ENCODE measurements around the gene ASIC1. TPM values are rescaled to one million over a fixed set of nuclear protein-coding genes. Genes with fewer than 3 reads are reported as not detected.

The ASIC1 gene
- total and polyA plus RNA-seq, 7 donors, result 1.3 to 6.9 (median 4.2) TPM; not detected in 1

DNA sequence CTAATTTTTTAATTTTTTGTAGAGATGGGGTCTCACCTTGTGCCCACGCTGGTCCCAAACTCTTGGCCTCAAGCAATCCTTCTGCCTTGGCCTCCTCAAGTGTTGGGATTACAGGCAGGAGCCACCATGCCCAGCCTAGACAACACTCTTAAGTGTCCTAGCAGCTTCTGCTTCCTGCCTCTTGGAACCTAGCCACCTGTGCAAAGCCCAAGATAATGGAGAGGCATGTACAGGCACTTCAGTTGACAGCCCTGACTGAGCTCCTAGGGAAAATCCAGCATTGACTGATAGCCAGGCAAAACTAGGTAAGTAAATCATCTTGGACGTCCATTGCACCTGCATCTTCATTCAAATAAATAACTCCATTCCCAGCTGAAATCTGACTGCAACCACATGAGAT, 70.2 kb downstream of the ASIC1 start:
- no peak for DNase-seq
- peaks cover 15 to 100% (median 30%) of the 10 kb centered on the region in 4 donors for H3K36me3 ChIP-seq
- TF ChIP-seq POLR2A (IDR thresholded peaks at IDR 0.05) (no peak), EP300 (IDR thresholded peaks at IDR 0.05) (no peak), POLR2AphosphoS5 (IDR thresholded peaks at IDR 0.05) (no peak)
- TF ChIP-seq, protein P1, sequence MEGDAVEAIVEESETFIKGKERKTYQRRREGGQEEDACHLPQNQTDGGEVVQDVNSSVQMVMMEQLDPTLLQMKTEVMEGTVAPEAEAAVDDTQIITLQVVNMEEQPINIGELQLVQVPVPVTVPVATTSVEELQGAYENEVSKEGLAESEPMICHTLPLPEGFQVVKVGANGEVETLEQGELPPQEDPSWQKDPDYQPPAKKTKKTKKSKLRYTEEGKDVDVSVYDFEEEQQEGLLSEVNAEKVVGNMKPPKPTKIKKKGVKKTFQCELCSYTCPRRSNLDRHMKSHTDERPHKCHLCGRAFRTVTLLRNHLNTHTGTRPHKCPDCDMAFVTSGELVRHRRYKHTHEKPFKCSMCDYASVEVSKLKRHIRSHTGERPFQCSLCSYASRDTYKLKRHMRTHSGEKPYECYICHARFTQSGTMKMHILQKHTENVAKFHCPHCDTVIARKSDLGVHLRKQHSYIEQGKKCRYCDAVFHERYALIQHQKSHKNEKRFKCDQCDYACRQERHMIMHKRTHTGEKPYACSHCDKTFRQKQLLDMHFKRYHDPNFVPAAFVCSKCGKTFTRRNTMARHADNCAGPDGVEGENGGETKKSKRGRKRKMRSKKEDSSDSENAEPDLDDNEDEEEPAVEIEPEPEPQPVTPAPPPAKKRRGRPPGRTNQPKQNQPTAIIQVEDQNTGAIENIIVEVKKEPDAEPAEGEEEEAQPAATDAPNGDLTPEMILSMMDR (IDR thresholded peaks at IDR 0.05), result no peak
- no peak overlapping the region for H3K4me3 ChIP-seq
- intact Hi-C loops (cut with DNase I), result no loop called here
- no peaks in the 10 kb centered on the region for H3K9me3 ChIP-seq
- no peaks in the 10 kb centered on the region for H3K27me3 ChIP-seq
- H3K4me1 ChIP-seq, result no peaks in the 10 kb centered on the region
- H3K27ac ChIP-seq, result no peak overlapping the region
- 77 to 88% methylated on average over 2 of the region's 2 CpGs for WGBS, 2 donors

DNA sequence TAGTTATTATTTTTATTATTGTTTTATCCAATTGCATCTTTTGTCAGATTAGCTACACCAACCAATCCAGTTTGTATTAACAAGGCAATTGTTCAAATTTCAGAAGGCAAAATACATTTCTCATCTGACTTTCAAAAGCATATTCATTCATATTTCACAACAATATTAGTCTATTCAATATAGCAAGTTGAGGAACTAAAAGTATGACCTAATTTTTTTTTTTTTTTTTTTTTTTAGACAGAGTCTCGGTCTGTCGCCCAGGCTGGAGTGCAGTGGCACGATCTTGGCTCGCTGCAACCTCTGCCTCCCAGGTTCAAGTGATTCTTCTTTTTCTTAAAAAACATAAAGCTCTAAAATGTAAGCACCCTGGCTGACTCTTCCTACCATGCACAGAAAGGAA, 71.9 kb downstream of the ASIC1 start:
- no peak for DNase-seq
- H3K27me3 ChIP-seq, result no peaks in the 10 kb centered on the region
- no peaks in the 10 kb centered on the region for H3K4me1 ChIP-seq
- intact Hi-C loops (cut with DNase I), result no loop called here
- TF ChIP-seq EP300 (IDR thresholded peaks at IDR 0.05), result no peak
- no peak for TF ChIP-seq POLR2AphosphoS5 (IDR thresholded peaks at IDR 0.05)
- TF ChIP-seq, protein P1 (IDR thresholded peaks at IDR 0.05), result no peak
- no peak for TF ChIP-seq POLR2A (IDR thresholded peaks at IDR 0.05)
- 75 to 96% methylated on average over 4 of the region's 4 CpGs for WGBS, 2 donors
- peaks cover 25 to 100% (median 29%) of the 10 kb centered on the region in 4 donors for H3K36me3 ChIP-seq
- H3K4me3 ChIP-seq, result no peak overlapping the region
- no peak overlapping the region for H3K27ac ChIP-seq
- no peaks in the 10 kb centered on the region for H3K9me3 ChIP-seq

DNA sequence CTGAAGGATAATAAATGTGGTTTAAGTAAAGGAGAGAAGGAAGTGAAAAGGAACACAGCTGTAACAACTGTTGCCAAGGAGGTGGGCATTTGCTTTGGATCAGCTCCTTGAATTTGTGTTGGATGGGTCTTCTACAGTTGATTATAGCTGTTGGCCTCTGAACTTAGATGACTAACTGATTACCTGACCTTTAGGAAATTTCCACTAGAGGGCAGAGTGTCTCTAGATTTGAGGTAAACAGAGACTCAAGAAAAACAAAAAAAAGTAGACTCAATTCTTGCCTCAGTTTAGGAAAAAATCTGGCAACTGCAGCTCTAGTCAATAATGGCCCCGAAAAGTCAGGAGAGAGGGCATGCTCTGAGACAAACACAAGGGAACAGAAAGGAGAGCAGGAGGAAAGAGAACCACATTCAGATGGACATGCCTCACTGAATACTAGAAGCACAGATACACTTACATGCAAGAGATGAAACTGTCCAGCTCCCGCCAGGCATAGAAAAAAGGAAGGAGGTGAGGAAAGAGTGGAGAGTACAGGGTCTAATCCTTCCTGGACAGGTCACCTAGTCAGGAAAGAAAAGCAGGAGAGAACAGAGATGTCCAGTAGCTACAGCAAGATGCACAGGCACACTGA, 75.2 kb downstream of the ASIC1 start:
- no peak overlapping the region for H3K27ac ChIP-seq
- TF ChIP-seq POLR2AphosphoS5 (IDR thresholded peaks at IDR 0.05), result no peak
- TF ChIP-seq, protein P1 (IDR thresholded peaks at IDR 0.05), result peak in 3 of 4 experiments; percentile 16 to 65 (median 55)
- TF ChIP-seq EP300 (IDR thresholded peaks at IDR 0.05), result no peak
- no peak for TF ChIP-seq POLR2A (IDR thresholded peaks at IDR 0.05)
- DNase-seq, result no peak
- WGBS, 2 donors, result 69 to 82% methylated on average over 2 of the region's 2 CpGs
- H3K36me3 ChIP-seq, result peaks cover 16 to 95% (median 25%) of the 10 kb centered on the region in 4 donors
- H3K4me1 ChIP-seq, result peaks cover 0 to 12% (median 3%) of the 10 kb centered on the region in 4 donors
- H3K27me3 ChIP-seq, result no peaks in the 10 kb centered on the region
- intact Hi-C loops (cut with DNase I), result no loop called here
- no peaks in the 10 kb centered on the region for H3K9me3 ChIP-seq
- H3K4me3 ChIP-seq, result no peak overlapping the region

Other genes starting within 250 kb of the ASIC1 start
- 10 to 100 TPM in 3 of 4 donors, 1 to 10 TPM in 1; 10.0 to 23.3 (median 12.6) TPM for gene NCKAP5L, start 229.2 kb upstream of the ASIC1 start, total RNA-seq
- 1 to 10 TPM in 2 of 3 donors, under 1 TPM in 1; 0.92 to 5.8 (median 2.4) TPM for gene NCKAP5L, start 229.2 kb upstream of the ASIC1 start, polyA plus RNA-seq
- 1 to 10 TPM; 2.7 to 5.4 (median 3.9) TPM for gene BCDIN3D, start 214.5 kb upstream of the ASIC1 start, total RNA-seq
- 1 to 10 TPM; 1.8 to 3.7 (median 2.1) TPM for gene BCDIN3D, start 214.5 kb upstream of the ASIC1 start, polyA plus RNA-seq
- 10 to 100 TPM in 1 of 4 donors, 1 to 10 TPM in 3; 5.8 to 12.8 (median 7.5) TPM for gene FAIM2, start 153.7 kb upstream of the ASIC1 start, total RNA-seq
- 1 to 10 TPM in 2 of 3 donors, not detected in 1; 1.2 to 5.6 TPM for gene FAIM2, start 153.7 kb upstream of the ASIC1 start, polyA plus RNA-seq
- gene AQP2, start 106.9 kb upstream of the ASIC1 start, total RNA-seq, result not detected
- gene AQP2, start 106.9 kb upstream of the ASIC1 start, polyA plus RNA-seq, result not detected
- not detected for gene AQP5, start 95.7 kb upstream of the ASIC1 start, total RNA-seq
- under 1 TPM in 1 of 3 donors, not detected in 2; 0.09 TPM for gene AQP5, start 95.7 kb upstream of the ASIC1 start, polyA plus RNA-seq
- gene AQP6, start 84.6 kb upstream of the ASIC1 start, total RNA-seq, result under 1 TPM; 0.14 to 0.83 (median 0.60) TPM
- under 1 TPM in 1 of 3 donors, not detected in 2; 0.12 TPM for gene AQP6, start 84.6 kb upstream of the ASIC1 start, polyA plus RNA-seq
- gene RACGAP1, start 32.1 kb upstream of the ASIC1 start, total RNA-seq, result 10 to 100 TPM; 14.1 to 42.6 (median 27.0) TPM
- gene RACGAP1, start 32.1 kb upstream of the ASIC1 start, polyA plus RNA-seq, result 10 to 100 TPM in 1 of 3 donors, 1 to 10 TPM in 2; 4.8 to 22.5 (median 8.3) TPM
- gene SMARCD1, start 27.7 kb downstream of the ASIC1 start, total RNA-seq, result 10 to 100 TPM; 22.4 to 64.8 (median 39.2) TPM
- 10 to 100 TPM; 16.0 to 26.4 (median 24.1) TPM for gene SMARCD1, start 27.7 kb downstream of the ASIC1 start, polyA plus RNA-seq
- gene GPD1, start 46.4 kb downstream of the ASIC1 start, total RNA-seq, result 10 to 100 TPM in 1 of 4 donors, 1 to 10 TPM in 1, under 1 TPM in 2; 0.55 to 59.6 (median 1.5) TPM
- gene GPD1, start 46.4 kb downstream of the ASIC1 start, polyA plus RNA-seq, result 10 to 100 TPM in 1 of 3 donors, 1 to 10 TPM in 2; 3.0 to 19.8 (median 3.6) TPM
- gene COX14, start 54.6 kb downstream of the ASIC1 start, total RNA-seq, result 100 to 1,000 TPM in 1 of 4 donors, 10 to 100 TPM in 3; 87.8 to 179 (median 93.8) TPM
- 100 to 1,000 TPM; 124 to 266 (median 187) TPM for gene COX14, start 54.6 kb downstream of the ASIC1 start, polyA plus RNA-seq
- 10 to 100 TPM; 21.7 to 29.1 (median 23.3) TPM for gene CERS5, start 109.8 kb downstream of the ASIC1 start, total RNA-seq
- gene CERS5, start 109.8 kb downstream of the ASIC1 start, polyA plus RNA-seq, result 10 to 100 TPM in 1 of 3 donors, 1 to 10 TPM in 2; 4.8 to 25.9 (median 5.3) TPM
- 100 to 1,000 TPM in 1 of 4 donors, 10 to 100 TPM in 3; 39.7 to 111 (median 41.6) TPM for gene LIMA1, start 225.9 kb downstream of the ASIC1 start, total RNA-seq
- gene LIMA1, start 225.9 kb downstream of the ASIC1 start, polyA plus RNA-seq, result 100 to 1,000 TPM; 108 to 181 (median 175) TPM